IPS-18c (cell line): ENCODE measurements around the gene TFRC.
"Not testable (repeated sequence)": the region's sequence is repeated elsewhere in the genome, so short reads cannot be mapped to it uniquely, and the experiment has no call there.

Experiments
- H3K4me3 ChIP-seq: 2 replicates; pipeline ENCODE4 v1.7.0; 2013; ENCODE audit warnings: low read depth, mild to moderate bottlenecking, low read length, moderate library complexity; ENCODE audit not compliant: insufficient read depth
- H3K9me3 ChIP-seq: one replicate; pipeline ENCODE4 v1.6.1; 2013; ENCODE audit warnings: mild to moderate bottlenecking, low read length, moderate library complexity; ENCODE audit not compliant: control insufficient read depth, insufficient read depth

The TFRC gene

DNA sequence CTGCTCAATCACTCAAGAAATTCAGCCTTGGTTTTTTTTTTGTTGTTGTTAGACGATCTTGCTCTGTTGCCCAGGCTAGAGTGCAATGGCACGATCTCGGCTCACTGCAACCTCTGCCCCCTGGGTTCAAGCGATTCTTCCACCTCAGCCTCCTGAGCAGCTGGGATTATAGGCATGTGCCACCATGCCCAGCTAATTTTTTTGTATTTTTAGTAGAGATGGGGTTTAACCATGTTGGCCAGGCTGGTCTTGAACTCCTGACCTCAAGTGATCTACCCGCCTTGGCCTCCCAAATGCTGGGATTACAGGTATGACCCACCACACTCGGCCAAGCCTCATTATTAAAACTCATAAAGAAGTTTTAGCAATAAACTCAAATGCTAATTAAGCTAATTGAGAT is 25.5 kb downstream of the TFRC start:
- H3K9me3 ChIP-seq, H3K4me3 ChIP-seq: not testable (repeated sequence)

GRCh38 chr3:196055683-196056270 is 26.1 kb downstream of the TFRC start:
- Histone ChIP-seq H3K4me3 (no peak overlapping the region), H3K9me3 (no peaks in the 10 kb centered on the region)

- H3K9me3 ChIP-seq, result no peaks in the 10 kb centered on the region
- no peak overlapping the region for H3K4me3 ChIP-seq
These were observed 26.6 kb downstream of the TFRC start for GRCh38 chr3:196055240-196055639.

- no peak overlapping the region for H3K4me3 ChIP-seq
- H3K9me3 ChIP-seq, result no peaks in the 10 kb centered on the region
These were observed 27.2 kb downstream of the TFRC start for GRCh38 chr3:196054661-196055060.

- H3K4me3 ChIP-seq, result no peak overlapping the region
These were observed 28.4 kb downstream of the TFRC start for GRCh38 chr3:196053487-196053886.

DNA sequence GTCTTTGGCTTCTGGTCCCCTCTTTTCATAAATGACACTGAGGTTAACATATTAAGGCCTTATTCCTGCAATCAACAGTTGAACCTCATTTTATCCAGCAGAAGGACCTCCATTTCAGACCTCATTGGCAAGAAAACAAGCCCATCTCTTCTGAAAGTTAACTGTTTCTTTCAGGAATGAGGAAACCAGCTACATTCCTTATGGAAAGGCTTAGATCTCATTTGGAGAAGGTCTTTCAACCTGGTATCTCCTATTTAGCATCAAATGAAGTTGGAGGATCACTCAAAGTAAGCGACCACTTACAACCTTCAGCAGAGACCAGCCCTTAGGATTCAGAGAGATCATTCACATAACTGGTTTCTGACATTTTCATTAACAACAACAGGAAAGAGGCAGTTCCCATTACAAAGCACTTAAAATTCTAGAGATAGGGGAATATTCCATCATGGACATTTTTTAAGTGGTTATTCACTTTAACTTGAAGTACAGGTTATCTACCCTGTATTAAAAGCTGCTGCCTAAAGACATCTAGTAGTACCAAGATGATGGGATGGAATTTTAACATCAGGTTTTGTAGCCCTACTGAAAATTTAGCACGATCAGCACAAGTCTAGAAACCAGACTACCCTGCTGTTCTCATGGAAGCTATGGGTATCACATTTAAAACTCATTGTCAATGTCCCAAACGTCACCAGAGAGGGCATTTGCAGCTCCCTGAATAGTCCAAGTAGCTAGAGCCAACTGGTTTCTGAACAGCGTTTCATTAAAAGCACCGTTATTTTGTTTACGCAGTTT is 30.4 kb downstream of the TFRC start:
- Histone ChIP-seq H3K9me3 (no peaks in the 10 kb centered on the region), H3K4me3 (no peak overlapping the region)

More at GRCh38 chr3:196053487-196053886, 28.4 kb downstream of the TFRC start:
- no peaks in the 10 kb centered on the region for H3K9me3 ChIP-seq

GRCh38 chr3:196050597-196050996 is 31.3 kb downstream of the TFRC start:
- H3K9me3 ChIP-seq, result no peaks in the 10 kb centered on the region
- no peak overlapping the region for H3K4me3 ChIP-seq

DNA sequence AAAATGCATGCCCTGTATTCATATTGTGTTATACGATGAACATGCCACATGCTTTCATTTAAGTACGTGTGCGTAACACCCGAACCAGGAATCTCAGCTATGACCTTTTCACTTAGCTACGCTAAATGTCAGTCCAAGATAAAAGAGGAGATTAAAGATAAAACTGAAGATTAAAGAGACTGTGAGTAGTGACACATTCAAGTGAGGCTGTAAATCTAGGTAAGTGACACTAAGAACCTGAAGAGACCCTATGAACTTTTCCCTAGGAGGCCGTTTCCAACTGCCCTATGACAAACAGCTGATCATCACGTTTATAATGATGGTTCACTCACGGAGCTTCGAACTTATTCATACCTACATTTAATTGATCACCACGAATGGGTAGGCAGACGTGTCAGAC is 32.2 kb downstream of the TFRC start:
- H3K4me3 ChIP-seq, result no peak overlapping the region

GRCh38 chr3:196048922-196049598 is 32.8 kb downstream of the TFRC start:
- H3K9me3 ChIP-seq, result no peaks in the 10 kb centered on the region
- no peak overlapping the region for H3K4me3 ChIP-seq

More for the DNA sequence above, 32.2 kb downstream of the TFRC start:
- H3K9me3 ChIP-seq, result no peaks in the 10 kb centered on the region

GRCh38 chr3:196047391-196048030 is 34.4 kb downstream of the TFRC start:
- Histone ChIP-seq H3K4me3 (no peak overlapping the region), H3K9me3 (no peaks in the 10 kb centered on the region)

DNA sequence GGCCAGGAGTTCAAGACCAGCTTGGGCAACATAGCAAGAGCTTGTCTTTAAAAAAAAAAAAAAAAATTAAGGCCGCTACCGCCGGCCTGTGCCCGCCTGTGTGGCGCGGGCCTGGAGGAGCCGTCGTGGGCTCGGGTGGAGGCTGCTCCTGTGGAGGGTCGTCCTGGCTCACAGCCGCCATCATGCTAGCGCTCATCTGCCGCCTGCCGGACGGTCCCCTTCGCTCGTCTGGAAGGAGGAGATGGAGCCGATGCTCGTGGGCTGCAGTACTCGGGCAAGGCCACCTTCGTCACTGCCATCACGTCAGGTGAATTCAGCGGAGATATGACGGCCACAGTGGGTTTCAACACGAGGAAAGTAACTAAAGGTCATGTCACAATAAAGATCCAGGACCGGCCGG is 37.4 kb downstream of the TFRC start:
- Histone ChIP-seq H3K4me3 (no peak overlapping the region), H3K9me3 (no peaks in the 10 kb centered on the region)

GRCh38 chr3:196042673-196043072 is 39.2 kb downstream of the TFRC start:
- Histone ChIP-seq H3K4me3 (no peak overlapping the region), H3K9me3 (no peaks in the 10 kb centered on the region)

DNA sequence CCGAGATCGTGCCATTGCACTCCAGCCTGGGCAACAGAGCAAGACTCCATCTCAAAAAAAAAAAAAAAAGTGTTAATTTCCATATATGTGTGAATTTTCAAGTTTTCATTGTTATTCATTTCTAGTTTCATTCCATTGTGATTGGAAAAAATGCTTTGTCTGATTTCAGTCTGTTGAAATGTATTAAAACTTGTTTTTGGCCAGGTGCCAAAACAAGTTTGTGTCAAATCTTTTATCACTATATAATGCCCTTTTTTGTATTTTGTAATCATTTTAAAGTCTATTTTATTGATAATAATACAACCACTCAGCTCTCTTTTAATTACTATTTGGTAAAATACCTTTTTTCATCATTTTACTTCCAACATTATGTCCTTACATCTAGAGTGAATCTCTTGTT is 42.5 kb downstream of the TFRC start:
- Histone ChIP-seq H3K9me3 (no peaks in the 10 kb centered on the region), H3K4me3 (no peak overlapping the region)

DNA sequence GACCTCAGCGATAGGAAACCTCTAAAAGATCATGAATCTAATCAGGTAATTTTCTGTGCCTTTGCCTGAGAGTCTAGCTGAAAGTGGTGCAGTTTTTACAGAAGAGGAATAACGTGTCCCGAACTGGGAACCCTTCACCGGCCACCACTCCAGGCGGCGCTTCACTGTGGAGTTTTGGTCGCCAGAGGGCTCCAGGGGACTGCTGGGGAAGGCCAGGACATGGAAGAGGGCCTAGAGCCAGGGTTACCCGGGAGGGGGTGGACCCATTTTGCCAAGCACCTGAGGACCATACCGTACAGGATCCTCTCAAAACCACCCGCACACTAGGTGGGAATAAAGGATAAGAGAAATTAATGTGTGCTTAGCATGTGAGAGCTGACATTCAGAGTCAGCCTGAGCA is 55.8 kb downstream of the TFRC start:
- not testable (repeated sequence) for H3K9me3 ChIP-seq, H3K4me3 ChIP-seq

DNA sequence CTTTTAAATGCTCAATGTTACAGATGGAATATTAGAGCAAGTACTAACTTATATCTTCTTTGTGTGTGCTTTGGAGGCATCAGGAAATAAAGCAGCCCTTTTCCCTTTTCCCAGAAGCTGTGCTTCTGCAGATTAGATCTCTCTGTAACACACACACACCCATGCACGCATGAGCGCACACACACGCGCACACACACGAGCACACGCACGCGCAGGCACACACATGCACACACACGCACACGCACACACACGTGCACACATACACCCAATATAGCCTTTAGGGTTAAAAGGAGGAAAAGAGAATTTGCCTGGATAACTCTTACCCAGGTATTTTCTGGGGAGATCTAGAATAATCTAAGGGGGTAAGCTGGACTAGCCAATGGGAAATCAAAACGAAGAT is 56.9 kb downstream of the TFRC start:
- Histone ChIP-seq H3K4me3 (no peak overlapping the region), H3K9me3 (peaks cover 2% of the 10 kb centered on the region)

- no peak overlapping the region for H3K4me3 ChIP-seq
- peaks cover 2% of the 10 kb centered on the region for H3K9me3 ChIP-seq
These were observed 57.9 kb downstream of the TFRC start for GRCh38 chr3:196023947-196024346.

DNA sequence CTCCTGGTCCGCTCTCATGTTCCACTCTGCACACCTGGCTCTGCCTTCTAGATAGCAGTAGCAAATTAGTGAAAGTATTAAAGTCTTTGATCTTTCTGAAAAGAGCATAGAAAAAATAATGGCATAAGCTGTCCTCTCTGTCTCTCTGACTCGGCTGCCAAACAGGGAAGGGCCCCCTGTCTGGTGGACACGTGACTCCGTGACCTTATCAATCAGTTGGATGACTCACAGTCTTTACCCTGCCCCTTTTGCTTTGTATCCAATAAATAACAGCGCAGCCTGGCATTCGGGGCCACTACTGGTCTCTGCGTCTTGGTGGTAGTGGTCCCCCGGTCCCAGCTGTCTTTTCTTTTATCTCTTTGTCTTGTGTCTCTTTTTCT is 59.4 kb downstream of the TFRC start:
- not testable (repeated sequence) for H3K4me3 ChIP-seq, H3K9me3 ChIP-seq

GRCh38 chr3:196020373-196020772 is 61.5 kb downstream of the TFRC start:
- no peak overlapping the region for H3K4me3 ChIP-seq
- peaks cover 2% of the 10 kb centered on the region for H3K9me3 ChIP-seq
